GM23338 (cell line): ENCODE data around the gene ABCA13.

ENCODE experiments used
- NANOG ChIP-seq: IDR thresholded peaks from 2 replicates; pipeline ENCODE4 v1.6.1; 2016; ENCODE audit warnings: antibody characterized with exemption, borderline replicate concordance
- POLR2AphosphoS5 ChIP-seq: IDR thresholded peaks from 2 replicates; pipeline ENCODE4 v1.6.1; 2016; ENCODE audit warnings: antibody characterized with exemption, low read depth

DNA sequence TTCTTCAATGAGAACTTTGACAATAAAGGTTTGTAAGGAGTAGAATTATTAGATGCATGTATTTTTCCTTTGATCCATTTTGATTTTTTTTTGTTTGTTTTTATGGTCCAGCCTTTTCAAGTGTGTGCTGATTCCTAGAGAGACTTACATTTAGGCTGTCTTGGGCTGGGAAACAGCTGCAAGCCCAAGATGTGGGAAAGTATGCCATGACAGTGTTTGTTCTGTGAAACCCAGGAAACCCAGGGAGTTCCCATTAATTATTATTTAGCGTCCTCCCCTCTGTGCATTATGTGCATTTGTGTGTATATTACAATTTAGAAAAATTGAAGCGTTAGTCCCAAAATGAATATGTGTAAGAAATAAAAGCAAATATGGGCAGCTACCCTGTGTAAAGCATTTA is 216.7 kb downstream of the ABCA13 start:
- no peak for TF ChIP-seq POLR2AphosphoS5
- no peak for TF ChIP-seq NANOG
